ENCODE data around the gene LBHD2. TPM values are rescaled to one million over a fixed set of nuclear protein-coding genes. Genes with fewer than 3 reads are reported as not detected.

The LBHD2 gene
- total and polyA plus RNA-seq, 2 donors: 0.19 to 0.75 TPM

DNA sequence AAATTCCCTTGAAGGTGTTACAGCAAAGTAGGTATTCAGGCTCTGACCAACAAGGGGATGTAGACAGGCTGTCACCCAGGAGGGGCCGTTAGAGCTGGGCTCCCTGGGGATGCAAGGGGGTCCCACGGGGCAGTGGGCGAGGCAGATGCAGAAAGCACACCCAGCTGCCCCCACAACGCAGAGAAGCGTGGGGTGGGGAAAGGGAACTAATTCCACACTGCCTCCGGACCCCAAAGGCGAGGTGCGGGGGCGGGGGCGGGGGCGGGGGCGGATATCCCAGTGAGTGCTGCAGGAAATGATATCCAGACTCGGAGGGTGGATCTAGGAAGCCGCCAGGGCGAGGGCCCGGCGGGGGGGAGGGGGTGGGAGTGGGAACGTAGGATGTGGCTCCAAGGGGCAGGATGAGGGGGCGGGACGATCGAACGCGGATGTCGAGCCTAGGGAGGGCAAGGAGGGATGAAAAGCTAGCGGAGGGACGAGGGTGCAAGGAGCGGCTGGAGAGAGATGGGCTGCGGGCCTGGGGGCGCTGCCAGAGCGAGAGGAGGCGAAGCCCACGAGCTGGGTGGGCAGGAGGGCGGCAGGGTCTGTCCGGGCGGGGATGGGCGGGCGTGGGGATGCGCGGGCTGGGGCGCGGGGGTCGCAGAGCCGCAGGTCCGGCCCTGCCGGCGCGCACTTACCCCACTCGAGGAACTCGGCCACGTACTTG is 27.5 kb upstream of the LBHD2 start:
- DNase-seq (ENCODE audit: low read depth in 6 of 9, low spot score in 9 of 9): no peak
- Histone ChIP-seq H3K27me3 (ENCODE audit: control insufficient read depth in 2 of 2, insufficient read depth in 1 of 2, low read length in 1 of 2) (peaks cover 51 to 71% of the 10 kb centered on the region in 2 donors), H3K9me3 (ENCODE audit: control insufficient read depth in 2 of 2, insufficient read depth in 1 of 2, low read length in 1 of 2) (no peaks in the 10 kb centered on the region), H3K4me3 (ENCODE audit: low read length in 2 of 2) (peak overlapping the region in 1 of 2 donors; percentile 56), H3K4me1 (ENCODE audit: control insufficient read depth in 2 of 2, insufficient read depth in 2 of 2, low read length in 2 of 2) (no peaks in the 10 kb centered on the region), H3K36me3 (ENCODE audit: control insufficient read depth in 2 of 2, insufficient read depth in 2 of 2, low read length in 1 of 2) (no peaks in the 10 kb centered on the region), H3K27ac (ENCODE audit: low read depth in 1 of 2, low read length in 1 of 2) (peak overlapping the region in 1 of 2 donors; percentile 58)
- WGBS: 10% methylated on average over 50 of the region's 50 CpGs

DNA sequence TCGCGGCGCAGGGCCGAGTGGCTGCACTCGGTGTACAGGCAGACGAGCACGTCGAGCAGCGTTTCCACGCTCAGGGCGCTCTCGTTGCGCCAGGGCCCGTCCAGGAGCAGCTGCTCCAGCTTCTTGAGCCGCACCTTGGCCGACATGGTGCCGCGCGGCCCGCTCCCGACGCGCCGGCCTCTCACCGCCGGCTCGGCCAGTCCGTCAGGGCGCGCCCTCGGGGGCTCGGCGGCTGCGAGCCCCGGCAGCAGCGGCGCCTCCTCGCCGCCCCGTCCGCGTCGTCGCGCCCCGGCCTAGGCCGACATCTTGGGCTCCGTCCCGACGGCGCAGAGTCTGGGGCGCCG is 27.0 kb upstream of the LBHD2 start:
- Histone ChIP-seq H3K9me3 (ENCODE audit: control insufficient read depth in 2 of 2, insufficient read depth in 1 of 2, low read length in 1 of 2) (no peaks in the 10 kb centered on the region), H3K27me3 (ENCODE audit: control insufficient read depth in 2 of 2, insufficient read depth in 1 of 2, low read length in 1 of 2) (peaks cover 51 to 72% of the 10 kb centered on the region in 2 donors), H3K36me3 (ENCODE audit: control insufficient read depth in 2 of 2, insufficient read depth in 2 of 2, low read length in 1 of 2) (no peaks in the 10 kb centered on the region), H3K4me1 (ENCODE audit: control insufficient read depth in 2 of 2, insufficient read depth in 2 of 2, low read length in 2 of 2) (no peaks in the 10 kb centered on the region), H3K4me3 (ENCODE audit: low read length in 2 of 2) (peak overlapping the region in 1 of 2 donors; percentile 56), H3K27ac (ENCODE audit: low read depth in 1 of 2, low read length in 1 of 2) (peak overlapping the region in 1 of 2 donors; percentile 58)
- whole genome bisulfite sequencing: 2% methylated on average over 53 of the region's 53 CpGs
- DNase-seq (ENCODE audit: low read depth in 6 of 9, low spot score in 9 of 9): no peak

DNA sequence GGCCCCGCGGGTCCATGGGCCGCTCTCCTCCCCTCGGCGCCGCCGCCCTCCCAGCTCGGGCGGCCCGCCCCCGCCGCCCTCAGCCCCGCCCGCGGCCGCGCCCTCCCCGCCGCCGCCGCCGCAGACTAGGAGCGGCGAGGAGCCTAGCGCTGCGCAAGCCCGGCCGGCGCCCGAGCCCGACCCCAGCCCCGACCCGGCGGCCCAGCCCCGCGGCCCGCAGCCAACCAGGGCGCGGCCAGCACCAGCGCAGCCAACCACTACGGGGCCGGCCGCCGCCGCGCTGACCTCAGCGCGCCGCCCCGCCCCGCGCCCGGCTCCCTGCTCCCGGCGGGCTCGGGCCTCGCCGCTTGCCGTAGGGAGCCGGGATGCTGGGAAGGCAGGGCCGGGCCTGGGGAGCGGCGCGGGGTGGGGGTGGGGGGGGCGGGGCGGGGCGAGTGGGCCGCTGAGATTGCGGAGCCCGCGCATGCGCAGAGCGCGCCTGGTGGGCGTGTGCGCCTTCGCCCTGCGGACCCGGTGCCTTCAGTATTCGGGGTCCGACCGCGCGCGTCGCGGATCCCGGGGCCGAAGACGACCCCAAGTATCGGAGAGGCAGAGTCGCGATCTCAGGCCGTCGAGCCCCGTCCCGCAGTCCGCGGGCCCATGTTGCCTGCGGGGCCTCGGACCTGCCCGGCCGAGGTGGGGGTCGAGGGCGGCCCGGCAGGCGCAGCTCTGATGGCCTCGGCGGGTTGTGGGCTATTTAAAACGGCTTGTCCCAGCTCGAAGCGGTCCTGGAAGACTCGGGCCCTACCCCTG is 26.4 kb upstream of the LBHD2 start, which contains the start of gene CDC42BPB:
CDC42BPB (minus strand) TSS at position 178 of the 792 bp plus-strand sequence. CDS start 376 bp downstream, outside the sequence.
- Histone ChIP-seq H3K4me3 (ENCODE audit: low read length in 2 of 2) (peak within 1 kb of the TSS; percentile 25 to 56), H3K27ac (ENCODE audit: low read depth in 1 of 2, low read length in 1 of 2) (peak within 1 kb of the TSS in 1 of 2 donors; percentile 58), H3K36me3 (ENCODE audit: control insufficient read depth in 2 of 2, insufficient read depth in 2 of 2, low read length in 1 of 2) (no peaks in the 10 kb centered on the region), H3K27me3 (ENCODE audit: control insufficient read depth in 2 of 2, insufficient read depth in 1 of 2, low read length in 1 of 2) (peaks cover 51 to 68% of the 10 kb centered on the region in 2 donors), H3K9me3 (ENCODE audit: control insufficient read depth in 2 of 2, insufficient read depth in 1 of 2, low read length in 1 of 2) (no peaks in the 10 kb centered on the region), H3K4me1 (ENCODE audit: control insufficient read depth in 2 of 2, insufficient read depth in 2 of 2, low read length in 2 of 2) (no peaks in the 10 kb centered on the region)
- 2% methylated on average over 112 of the region's 113 CpGs for WGBS
- peak in 1 of 9 donors; percentile 32 for DNase-seq (ENCODE audit: low read depth in 6 of 9, low spot score in 9 of 9)

GRCh38 chr14:103058164-103059055 is 25.6 kb upstream of the LBHD2 start:
- no peak overlapping the region for H3K27ac ChIP-seq (ENCODE audit: low read depth in 1 of 2, low read length in 1 of 2)
- H3K36me3 ChIP-seq (ENCODE audit: control insufficient read depth in 2 of 2, insufficient read depth in 2 of 2, low read length in 1 of 2): no peaks in the 10 kb centered on the region
- no peak for DNase-seq (ENCODE audit: low read depth in 6 of 9, low spot score in 9 of 9)
- no peaks in the 10 kb centered on the region for H3K4me1 ChIP-seq (ENCODE audit: control insufficient read depth in 2 of 2, insufficient read depth in 2 of 2, low read length in 2 of 2)
- no peaks in the 10 kb centered on the region for H3K9me3 ChIP-seq (ENCODE audit: control insufficient read depth in 2 of 2, insufficient read depth in 1 of 2, low read length in 1 of 2)
- H3K4me3 ChIP-seq (ENCODE audit: low read length in 2 of 2): peak overlapping the region; percentile 25 to 56
- 56% methylated on average over 39 of the region's 39 CpGs for WGBS
- peaks cover 51 to 68% of the 10 kb centered on the region in 2 donors for H3K27me3 ChIP-seq (ENCODE audit: control insufficient read depth in 2 of 2, insufficient read depth in 1 of 2, low read length in 1 of 2)

GRCh38 chr14:103059556-103059955 is 24.5 kb upstream of the LBHD2 start:
- no peak for DNase-seq (ENCODE audit: low read depth in 6 of 9, low spot score in 9 of 9)
- H3K4me3 ChIP-seq (ENCODE audit: low read length in 2 of 2): no peak overlapping the region
- no peaks in the 10 kb centered on the region for H3K36me3 ChIP-seq (ENCODE audit: control insufficient read depth in 2 of 2, insufficient read depth in 2 of 2, low read length in 1 of 2)
- 88% methylated on average over 5 of the region's 5 CpGs for WGBS
- no peak overlapping the region for H3K27ac ChIP-seq (ENCODE audit: low read depth in 1 of 2, low read length in 1 of 2)
- peaks cover 51 to 66% of the 10 kb centered on the region in 2 donors for H3K27me3 ChIP-seq (ENCODE audit: control insufficient read depth in 2 of 2, insufficient read depth in 1 of 2, low read length in 1 of 2)
- no peaks in the 10 kb centered on the region for H3K4me1 ChIP-seq (ENCODE audit: control insufficient read depth in 2 of 2, insufficient read depth in 2 of 2, low read length in 2 of 2)
- H3K9me3 ChIP-seq (ENCODE audit: control insufficient read depth in 2 of 2, insufficient read depth in 1 of 2, low read length in 1 of 2): no peaks in the 10 kb centered on the region

DNA sequence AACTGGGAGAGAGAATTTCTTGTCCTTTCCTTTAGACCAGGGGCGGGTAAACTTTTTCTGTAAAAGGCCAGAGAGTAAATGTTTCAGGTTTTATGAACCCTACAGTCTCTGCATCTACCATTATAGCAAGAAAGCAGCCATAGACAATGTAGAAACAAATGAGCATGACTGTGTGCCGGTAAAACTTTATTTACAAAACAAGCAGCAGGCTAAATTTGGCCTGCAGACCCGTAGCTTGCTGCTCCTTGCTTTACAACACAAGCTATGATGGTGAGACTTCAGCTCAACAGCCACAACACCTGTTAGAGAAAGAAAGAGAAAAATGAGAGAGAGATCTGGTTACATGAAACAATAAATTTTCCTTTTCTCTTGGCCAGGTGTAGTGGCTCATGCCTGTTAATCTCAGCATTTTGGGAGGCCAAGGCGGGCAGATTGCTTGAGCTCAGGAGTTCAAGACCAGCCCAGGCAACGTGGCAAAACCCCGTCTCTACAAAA is 22.5 kb upstream of the LBHD2 start:
- 88% methylated on average over 6 of the region's 6 CpGs for WGBS

GRCh38 chr14:103064436-103064835 is 19.6 kb upstream of the LBHD2 start:
- Histone ChIP-seq H3K4me3 (ENCODE audit: low read length in 2 of 2) (no peak overlapping the region), H3K27ac (ENCODE audit: low read depth in 1 of 2, low read length in 1 of 2) (no peak overlapping the region), H3K4me1 (ENCODE audit: control insufficient read depth in 2 of 2, insufficient read depth in 2 of 2, low read length in 2 of 2) (no peaks in the 10 kb centered on the region), H3K36me3 (ENCODE audit: control insufficient read depth in 2 of 2, insufficient read depth in 2 of 2, low read length in 1 of 2) (no peaks in the 10 kb centered on the region), H3K27me3 (ENCODE audit: control insufficient read depth in 2 of 2, insufficient read depth in 1 of 2, low read length in 1 of 2) (peaks cover 7 to 33% of the 10 kb centered on the region in 2 donors), H3K9me3 (ENCODE audit: control insufficient read depth in 2 of 2, insufficient read depth in 1 of 2, low read length in 1 of 2) (no peaks in the 10 kb centered on the region)
- no peak for DNase-seq (ENCODE audit: low read depth in 6 of 9, low spot score in 9 of 9)
- WGBS: 98% methylated on average over 4 of the region's 4 CpGs

More for the DNA sequence above, 22.5 kb upstream of the LBHD2 start:
- no peak for DNase-seq (ENCODE audit: low read depth in 6 of 9, low spot score in 9 of 9)
- Histone ChIP-seq H3K9me3 (ENCODE audit: control insufficient read depth in 2 of 2, insufficient read depth in 1 of 2, low read length in 1 of 2) (no peaks in the 10 kb centered on the region), H3K27me3 (ENCODE audit: control insufficient read depth in 2 of 2, insufficient read depth in 1 of 2, low read length in 1 of 2) (peaks cover 36 to 50% of the 10 kb centered on the region in 2 donors), H3K4me3 (ENCODE audit: low read length in 2 of 2) (no peak overlapping the region), H3K27ac (ENCODE audit: low read depth in 1 of 2, low read length in 1 of 2) (no peak overlapping the region), H3K36me3 (ENCODE audit: control insufficient read depth in 2 of 2, insufficient read depth in 2 of 2, low read length in 1 of 2) (no peaks in the 10 kb centered on the region), H3K4me1 (ENCODE audit: control insufficient read depth in 2 of 2, insufficient read depth in 2 of 2, low read length in 2 of 2) (no peaks in the 10 kb centered on the region)

- H3K36me3 ChIP-seq (ENCODE audit: control insufficient read depth in 2 of 2, insufficient read depth in 2 of 2, low read length in 1 of 2): no peaks in the 10 kb centered on the region
- DNase-seq (ENCODE audit: low read depth in 6 of 9, low spot score in 9 of 9): no peak
- no peaks in the 10 kb centered on the region for H3K4me1 ChIP-seq (ENCODE audit: control insufficient read depth in 2 of 2, insufficient read depth in 2 of 2, low read length in 2 of 2)
- H3K4me3 ChIP-seq (ENCODE audit: low read length in 2 of 2): no peak overlapping the region
- H3K27me3 ChIP-seq (ENCODE audit: control insufficient read depth in 2 of 2, insufficient read depth in 1 of 2, low read length in 1 of 2): peaks cover 2 to 27% of the 10 kb centered on the region in 2 donors
- 95% methylated on average over 12 of the region's 12 CpGs for WGBS
- no peak overlapping the region for H3K27ac ChIP-seq (ENCODE audit: low read depth in 1 of 2, low read length in 1 of 2)
- no peaks in the 10 kb centered on the region for H3K9me3 ChIP-seq (ENCODE audit: control insufficient read depth in 2 of 2, insufficient read depth in 1 of 2, low read length in 1 of 2)
Observed at GRCh38 chr14:103064978-103065377, 19.0 kb upstream of the LBHD2 start.

All from thymus (tissue), 11 donors.